ENCODE measurements around the gene MAPKAPK5. TPM values are rescaled to one million over a fixed set of nuclear protein-coding genes. Genes with fewer than 3 reads are reported as not detected.

MAPKAPK5 gene
- total and polyA plus RNA-seq, 9 of the 15 experiments (the other 6 are each of a cell fraction or from before 2014, with no cell fraction given): 11.6 to 72.1 (median 60.4) TPM

GRCh38 chr12:111893287-111893686 lies 51.3 kb downstream of the MAPKAPK5 start:
- H3K9me1 ChIP-seq (ENCODE audit: control insufficient read depth, insufficient read depth, low read length): peaks cover 2% of the 10 kb centered on the region
- CTCF ChIA-PET (ENCODE audit: low intra/inter-chr PET ratio): no interaction called here
- in situ Hi-C loops (cut with MboI): no loop called here
- H2AFZ ChIP-seq (ENCODE audit: low read depth, low read length): no peak overlapping the region
- H3K9ac ChIP-seq (ENCODE audit: insufficient read depth in 1 of 2, low read depth in 2 of 2, low read length in 2 of 2): no peak overlapping the region
- ATAC-seq (no peak), FAIRE-seq (no peak), DNase-seq (ENCODE audit: extremely low read depth in 1 of 4, low spot score in 3 of 4) (no peak)
- no peaks in the 10 kb centered on the region for H3K4me1 ChIP-seq (replicated peaks in 1 of 2; ENCODE audit: control insufficient read depth in 2 of 2, insufficient read depth in 2 of 2, low read length in 2 of 2)
- no peak for TF ChIP-seq MIER1 (IDR thresholded peaks at IDR 0.05; ENCODE audit: low read depth)
- TF ChIP-seq ERF (CRISPR knock-in tag; IDR thresholded peaks at IDR 0.05): no peak
- TF ChIP-seq RCOR1 (IDR thresholded peaks at IDR 0.05; ENCODE audit: borderline replicate concordance in 1 of 2, low read depth in 2 of 2, low read length in 2 of 2): no peak
- no peak for TF ChIP-seq ZNF655 (CRISPR knock-in tag; IDR thresholded peaks at IDR 0.05)
- TF ChIP-seq ZNF384 (IDR thresholded peaks at IDR 0.05; ENCODE audit: low read depth, low read length): no peak
- no peak for TF ChIP-seq RBM17 (IDR thresholded peaks at IDR 0.05; ENCODE audit: borderline replicate concordance, low read depth, low read length)
- no peak for TF ChIP-seq TAL1 (IDR thresholded peaks at IDR 0.05)
- TF ChIP-seq FOXJ3 (CRISPR knock-in tag; IDR thresholded peaks at IDR 0.05): no peak
- TF ChIP-seq OTX1 (CRISPR knock-in tag; IDR thresholded peaks at IDR 0.05): no peak
- TF ChIP-seq PKNOX1 (IDR thresholded peaks at IDR 0.05): no peak
- no peak for TF ChIP-seq EP400 (IDR thresholded peaks at IDR 0.05)
- TF ChIP-seq ZNF707 (CRISPR knock-in tag; conservative IDR thresholded peaks at IDR 0.05): no peak
- TF ChIP-seq DDX20 (tag; IDR thresholded peaks at IDR 0.05; ENCODE audit: low read depth): no peak
- H3K4me2 ChIP-seq (ENCODE audit: insufficient read depth, low read length): no peak overlapping the region
- H3K36me3 ChIP-seq (ENCODE audit: control insufficient read depth, insufficient read depth, low read length): peaks cover 79% of the 10 kb centered on the region
- no peaks in the 10 kb centered on the region for H3K27me3 ChIP-seq (ENCODE audit: control insufficient read depth in 2 of 2, insufficient read depth in 2 of 2, low read length in 2 of 2)
- intact Hi-C loops (cut with micrococcal nuclease): no loop called here
- no peak overlapping the region for H3K4me3 ChIP-seq
- no peaks in the 10 kb centered on the region for H3K9me3 ChIP-seq (replicated peaks; ENCODE audit: control insufficient read depth, insufficient read depth, low read depth, low read length)
- WGBS (ENCODE audit: insufficient coverage, low coverage, missing lambda C conversion rate): 93% methylated on average over 2 of the region's 2 CpGs
- no peaks in the 10 kb centered on the region for H3K79me2 ChIP-seq (ENCODE audit: control insufficient read depth, insufficient read depth, low read length)
- no peak overlapping the region for H3K27ac ChIP-seq (ENCODE audit: extremely low read depth, low read depth, low read length)
- H4K20me1 ChIP-seq (replicated peaks; ENCODE audit: control insufficient read depth, insufficient read depth, low read length): no peaks in the 10 kb centered on the region
- no TSS peak for BruUV-seq (replicated peaks)
- POLR2A ChIA-PET: interaction anchor here (0.6 kb wide), 1 partner anchor 22 kb away, joined by 3 read pairs; no protein-coding TSS in a partner anchor
